K562 (cell line): ENCODE results near the gene DCP2.

ENCODE experiments used
- DPF2 ChIP-seq: fragments of 450-650 bp; IDR thresholded peaks from 2 replicates; pipeline ENCODE4 v1.6.1; 2016
- ZNF175 ChIP-seq: fragments of 200-800 bp; sonication (Bioruptor generic); IDR thresholded peaks from 2 replicates; pipeline ENCODE4 v1.6.1; 2016; ENCODE audit warnings: low read depth, mild to moderate bottlenecking, missing genetic modification characterization, missing compliant biosample characterization
- TF ChIP-seq, protein P1 (sequence below): sonication (generic); formaldehyde crosslinking; IDR thresholded peaks from 2 replicates; pipeline ENCODE4 v1.9.0; 2022; ENCODE audit warnings: mild to moderate bottlenecking, missing genetic modification reagents

DNA sequence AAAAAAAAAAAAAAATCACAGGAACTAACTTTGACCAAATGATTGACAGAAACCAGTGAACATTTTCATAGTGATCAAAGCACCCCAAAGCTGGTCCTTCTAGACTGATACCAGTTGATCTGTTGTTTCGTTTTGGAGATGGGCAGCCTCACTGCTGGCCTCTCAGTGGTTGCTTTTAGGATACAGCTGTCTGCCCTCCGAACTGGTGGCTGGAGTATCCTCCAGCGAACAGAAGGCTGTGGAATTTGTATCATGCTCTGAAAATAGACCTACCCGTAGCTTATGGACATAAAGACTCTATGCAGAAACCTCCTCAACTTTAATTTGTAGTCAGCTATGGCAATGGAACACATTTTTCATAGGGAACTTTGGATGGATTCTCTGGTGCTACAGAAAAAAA, 49.0 kb downstream of the DCP2 start:
- TF ChIP-seq ZNF175 (CRISPR knock-in tag) (no peak), DPF2 (no peak)
- TF ChIP-seq, protein P1, sequence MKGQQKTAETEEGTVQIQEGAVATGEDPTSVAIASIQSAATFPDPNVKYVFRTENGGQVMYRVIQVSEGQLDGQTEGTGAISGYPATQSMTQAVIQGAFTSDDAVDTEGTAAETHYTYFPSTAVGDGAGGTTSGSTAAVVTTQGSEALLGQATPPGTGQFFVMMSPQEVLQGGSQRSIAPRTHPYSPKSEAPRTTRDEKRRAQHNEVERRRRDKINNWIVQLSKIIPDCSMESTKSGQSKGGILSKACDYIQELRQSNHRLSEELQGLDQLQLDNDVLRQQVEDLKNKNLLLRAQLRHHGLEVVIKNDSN (CRISPR knock-in tag): no peak
